8988T (cell line): ENCODE data around the gene FGD5.

Experiments used
- DNase-seq: peaks from one replicate; pipeline ENCODE4 v3.0.0; 2011

Gene FGD5, protein sequence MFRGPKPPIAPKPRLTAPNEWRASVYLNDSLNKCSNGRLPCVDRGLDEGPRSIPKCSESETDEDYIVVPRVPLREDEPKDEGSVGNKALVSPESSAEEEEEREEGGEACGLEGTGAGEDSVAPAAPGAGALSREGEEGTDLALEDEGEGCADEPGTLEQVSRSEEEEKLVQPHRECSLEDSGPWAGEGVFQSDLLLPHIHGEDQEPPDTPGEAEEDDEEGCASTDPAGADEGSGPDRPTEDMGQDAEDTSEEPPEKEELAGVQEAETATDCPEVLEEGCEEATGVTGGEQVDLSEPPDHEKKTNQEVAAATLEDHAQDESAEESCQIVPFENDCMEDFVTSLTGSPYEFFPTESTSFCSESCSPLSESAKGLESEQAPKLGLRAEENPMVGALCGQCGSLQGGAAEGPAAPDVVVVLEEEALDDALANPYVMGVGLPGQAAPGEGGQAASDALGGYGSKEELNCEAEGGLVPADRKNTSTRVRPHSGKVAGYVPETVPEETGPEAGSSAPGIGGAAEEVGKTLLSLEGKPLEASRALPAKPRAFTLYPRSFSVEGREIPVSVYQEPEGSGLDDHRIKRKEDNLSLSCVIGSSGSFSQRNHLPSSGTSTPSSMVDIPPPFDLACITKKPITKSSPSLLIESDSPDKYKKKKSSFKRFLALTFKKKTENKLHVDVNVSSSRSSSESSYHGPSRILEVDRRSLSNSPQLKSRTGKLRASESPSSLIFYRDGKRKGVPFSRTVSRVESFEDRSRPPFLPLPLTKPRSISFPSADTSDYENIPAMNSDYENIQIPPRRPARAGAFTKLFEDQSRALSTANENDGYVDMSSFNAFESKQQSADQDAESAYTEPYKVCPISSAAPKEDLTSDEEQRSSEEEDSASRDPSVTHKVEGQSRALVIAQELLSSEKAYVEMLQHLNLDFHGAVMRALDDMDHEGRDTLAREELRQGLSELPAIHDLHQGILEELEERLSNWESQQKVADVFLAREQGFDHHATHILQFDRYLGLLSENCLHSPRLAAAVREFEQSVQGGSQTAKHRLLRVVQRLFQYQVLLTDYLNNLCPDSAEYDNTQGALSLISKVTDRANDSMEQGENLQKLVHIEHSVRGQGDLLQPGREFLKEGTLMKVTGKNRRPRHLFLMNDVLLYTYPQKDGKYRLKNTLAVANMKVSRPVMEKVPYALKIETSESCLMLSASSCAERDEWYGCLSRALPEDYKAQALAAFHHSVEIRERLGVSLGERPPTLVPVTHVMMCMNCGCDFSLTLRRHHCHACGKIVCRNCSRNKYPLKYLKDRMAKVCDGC (N-terminal part only)

DNA sequence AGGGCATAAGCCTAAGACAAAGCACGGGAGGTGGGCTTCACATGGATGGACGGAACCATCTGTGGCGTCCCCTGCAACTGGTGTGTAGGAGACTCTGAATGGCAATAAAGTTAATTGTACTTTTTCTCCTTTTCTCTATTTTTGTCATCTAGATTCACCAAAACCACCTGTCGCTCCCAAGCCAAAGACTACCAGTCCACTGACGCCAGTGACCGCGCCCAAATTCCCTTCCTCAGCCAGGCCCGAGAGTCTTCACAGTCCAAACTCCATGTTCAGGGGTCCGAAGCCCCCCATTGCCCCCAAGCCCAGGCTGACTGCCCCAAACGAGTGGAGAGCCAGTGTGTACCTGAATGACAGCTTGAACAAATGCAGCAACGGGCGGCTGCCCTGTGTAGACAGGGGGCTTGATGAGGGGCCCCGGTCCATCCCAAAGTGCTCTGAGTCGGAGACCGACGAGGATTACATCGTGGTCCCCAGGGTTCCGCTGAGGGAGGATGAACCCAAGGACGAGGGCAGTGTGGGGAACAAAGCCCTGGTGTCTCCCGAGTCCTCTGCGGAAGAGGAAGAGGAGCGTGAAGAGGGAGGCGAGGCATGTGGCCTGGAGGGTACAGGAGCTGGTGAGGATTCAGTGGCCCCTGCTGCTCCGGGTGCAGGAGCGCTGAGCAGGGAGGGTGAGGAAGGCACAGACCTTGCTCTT is at the start of gene FGD5:
FGD5 (plus strand) TSS at position 159 of the 697 bp plus-strand sequence; CDS start at position 269, 110 bp downstream.
- no peak for DNase-seq

GRCh38 chr3:14769544-14770325 is 49.0 kb upstream of the FGD5 start:
- DNase-seq: peak; percentile 13

GRCh38 chr3:14770591-14770990 is 48.2 kb upstream of the FGD5 start:
- peak; percentile 12 for DNase-seq

GRCh38 chr3:14771593-14772497 is 46.9 kb upstream of the FGD5 start:
- DNase-seq: peak; percentile 11

DNA sequence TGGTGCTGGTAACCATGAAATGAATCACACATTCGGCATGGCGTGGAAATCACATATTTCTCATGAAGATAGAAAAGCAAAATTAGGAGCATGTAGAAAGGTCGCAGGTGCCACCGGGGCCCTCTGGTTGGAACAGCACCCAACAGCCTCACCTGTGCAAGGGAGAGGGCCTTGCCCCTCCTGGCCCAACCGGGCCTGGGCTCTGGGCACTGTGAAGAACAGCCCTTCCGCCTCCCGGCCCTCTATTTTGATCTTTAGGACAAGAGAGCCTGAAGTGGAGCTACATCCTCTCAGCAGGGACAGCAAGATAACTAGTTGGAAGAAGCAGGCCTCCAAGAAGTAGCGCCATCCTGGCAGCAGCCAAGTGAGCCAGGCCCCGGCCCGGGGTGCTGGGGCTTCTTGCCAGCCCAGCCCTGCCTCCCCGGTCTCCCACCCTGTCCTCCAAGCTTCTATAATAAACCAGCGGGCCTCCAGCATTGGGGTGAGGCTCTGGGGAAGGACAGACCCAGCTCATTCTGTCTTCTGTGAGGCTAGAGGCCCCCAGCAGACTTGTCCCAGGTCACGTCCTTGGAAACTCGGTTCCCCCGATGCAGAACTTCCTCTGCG is 46.1 kb upstream of the FGD5 start:
- DNase-seq: peak; percentile 10

- no peak for DNase-seq
Measured at GRCh38 chr3:14773281-14773680, 45.5 kb upstream of the FGD5 start.

GRCh38 chr3:14773691-14774128 is 45.1 kb upstream of the FGD5 start:
- no peak for DNase-seq

- no peak for DNase-seq
Measured at GRCh38 chr3:14774431-14774830, 44.3 kb upstream of the FGD5 start.

DNA sequence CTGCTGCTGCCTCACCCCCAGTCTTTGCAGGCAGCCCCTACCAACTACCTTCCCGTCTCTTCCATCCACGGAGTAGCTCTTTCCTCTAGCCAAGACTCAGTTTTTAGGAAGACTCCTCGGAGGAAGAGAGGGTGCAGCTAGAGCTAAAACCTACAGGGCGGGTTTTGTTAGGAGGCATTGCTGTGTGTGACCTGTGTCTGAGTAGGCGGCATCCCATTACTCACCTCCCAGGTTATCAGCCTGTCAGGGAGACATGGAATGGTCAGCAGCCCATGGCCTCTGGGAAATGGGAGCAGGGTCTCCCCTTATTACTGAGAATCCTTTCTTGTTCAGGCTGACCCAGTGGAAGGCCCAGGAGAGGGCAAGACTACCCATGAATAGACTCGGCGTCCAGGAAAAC is 43.8 kb upstream of the FGD5 start:
- DNase-seq: no peak

GRCh38 chr3:14775563-14775962 is 43.2 kb upstream of the FGD5 start:
- no peak for DNase-seq

- no peak for DNase-seq
Measured at GRCh38 chr3:14779069-14779685, 39.6 kb upstream of the FGD5 start.

DNA sequence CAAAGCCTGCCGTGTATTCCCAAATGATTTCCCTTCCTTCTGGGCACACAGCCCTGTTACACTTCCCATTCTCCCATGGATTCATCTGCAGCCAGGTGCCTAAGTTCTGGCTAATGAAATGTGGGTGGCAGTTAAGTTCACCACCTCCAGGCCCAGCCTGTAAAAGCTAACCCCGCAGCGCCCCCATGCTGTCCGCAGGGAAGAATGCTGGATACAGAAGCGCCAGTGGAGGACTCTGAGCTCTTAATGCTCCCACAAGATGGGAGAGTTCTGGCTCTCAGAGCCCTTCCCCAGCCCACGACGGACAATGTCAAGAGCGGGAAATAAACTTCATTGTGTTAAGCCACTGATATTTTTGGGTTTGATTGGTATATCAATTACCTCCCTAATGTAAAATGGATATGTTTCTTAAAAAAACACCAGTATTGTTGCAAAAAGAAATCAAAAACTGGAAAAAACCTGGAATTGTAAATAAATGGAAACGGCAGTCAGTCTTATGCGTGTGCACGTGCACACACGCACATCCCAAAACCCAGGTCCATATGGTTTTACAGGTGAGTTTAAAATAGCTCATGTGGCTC is 37.7 kb upstream of the FGD5 start:
- peak; percentile 74 for DNase-seq

- no peak for DNase-seq
Measured at GRCh38 chr3:14783480-14784086, 35.2 kb upstream of the FGD5 start.

- no peak for DNase-seq
Measured at GRCh38 chr3:14784087-14784681, 34.6 kb upstream of the FGD5 start.

DNA sequence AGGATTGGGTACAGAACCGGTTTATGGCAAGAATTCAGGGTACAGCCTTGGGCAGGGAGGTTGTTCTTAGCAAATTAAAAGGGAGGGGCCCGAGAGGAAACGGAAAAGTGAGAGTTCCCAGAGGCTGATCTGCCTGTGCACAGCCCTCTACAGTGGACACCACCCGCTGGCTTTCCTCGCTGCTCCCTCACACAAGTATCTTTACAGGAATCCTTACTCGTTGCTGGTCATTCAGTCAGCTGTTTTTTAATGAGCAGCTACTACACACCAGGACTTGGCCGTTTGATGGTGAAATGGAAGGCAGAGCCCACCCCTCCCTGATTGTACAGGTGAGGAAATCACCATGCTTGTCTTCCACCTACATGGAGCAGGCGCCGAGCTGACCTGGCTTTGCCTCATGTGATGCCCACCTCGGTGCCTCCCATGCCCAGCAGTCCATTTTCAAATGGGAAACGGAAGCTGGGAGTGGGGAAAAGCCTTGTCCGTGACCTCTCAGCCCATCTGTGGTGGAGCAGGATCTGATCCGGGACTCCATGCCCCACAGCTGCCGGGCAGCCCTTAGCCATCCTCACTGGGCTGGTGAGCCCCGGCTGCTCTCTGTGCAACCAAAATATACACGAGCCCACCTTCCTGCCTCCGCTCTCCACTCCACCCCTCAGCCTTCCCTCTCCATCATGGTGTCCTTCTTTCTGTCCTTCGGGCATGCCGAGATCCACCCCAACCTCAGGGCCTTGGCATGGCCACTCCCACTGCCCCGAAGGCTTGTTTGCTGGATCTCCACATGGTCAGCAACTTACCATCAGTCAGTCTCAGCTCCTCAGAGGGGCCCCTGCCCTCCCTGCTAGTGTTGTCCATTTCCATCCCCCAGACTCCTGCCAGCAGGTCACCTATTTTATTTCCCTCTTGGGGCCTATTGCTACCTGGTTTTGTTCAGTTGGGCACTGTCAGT is 33.3 kb upstream of the FGD5 start:
- no peak for DNase-seq

GRCh38 chr3:14786369-14786768 is 32.4 kb upstream of the FGD5 start:
- no peak for DNase-seq

GRCh38 chr3:14787630-14788029 is 31.1 kb upstream of the FGD5 start:
- no peak for DNase-seq
